Type B pancreatic cell (in vitro differentiated cells): ENCODE results near the gene NIN. TPM values are rescaled to one million over a fixed set of nuclear protein-coding genes. Genes with fewer than 3 reads are reported as not detected.

Experiments used
- DNase-seq: peaks from one replicate; pipeline ENCODE4 v3.0.0; 2021; ENCODE audit warnings: mixed read lengths; ENCODE audit not compliant: unreplicated experiment; ENCODE audit errors: extremely low spot score
- H3K27ac Mint-ChIP-seq: 2 replicates; pipeline ENCODE4 v1.8.0; 2021; ENCODE audit warnings: mild to moderate bottlenecking, mixed read lengths
- H3K27me3 Mint-ChIP-seq: 2 replicates; pipeline ENCODE4 v1.8.0; 2021; ENCODE audit warnings: mixed read lengths
- H3K36me3 Mint-ChIP-seq: 2 replicates; pipeline ENCODE4 v1.8.0; 2021; ENCODE audit warnings: mixed read lengths
- H3K4me1 Mint-ChIP-seq: one replicate; pipeline ENCODE4 v1.8.0; 2021; ENCODE audit warnings: mixed read lengths; ENCODE audit not compliant: unreplicated experiment
- H3K4me3 Mint-ChIP-seq: 2 replicates; pipeline ENCODE4 v1.8.0; 2021; ENCODE audit warnings: mild to moderate bottlenecking, mixed read lengths
- H3K9me3 Mint-ChIP-seq: 2 replicates; pipeline ENCODE4 v1.8.0; 2021; ENCODE audit warnings: mixed read lengths
- CTCF ChIP-seq: fragments of 200-600 bp; sonication (generic); conservative IDR thresholded peaks from 2 replicates; pipeline ENCODE4 v1.5.0; 2021; ENCODE audit warnings: antibody characterized with exemption, mild to moderate bottlenecking
- total RNA-seq: library from RNA; stranded (reverse); gene quantifications from 2 replicates; pipeline ENCODE4 v1.2.1, GENCODE V29; 2021; ENCODE audit warnings: low replicate concordance

The NIN gene
- total RNA-seq, 1 donor from 2014 or later = 40.5 TPM

- no peak for TF ChIP-seq CTCF
- Mint-ChIP-seq H3K9me3 (peaks cover 4% of the 10 kb centered on the region), H3K36me3 (peaks cover 8% of the 10 kb centered on the region), H3K27me3 (peaks cover 54% of the 10 kb centered on the region), H3K4me3 (peak overlapping the region; percentile 73), H3K27ac (no peak overlapping the region), H3K4me1 (peaks cover 15% of the 10 kb centered on the region)
- DNase-seq = no peak
Observed at GRCh38 chr14:50871228-50871627, 40.3 kb upstream of the NIN start.

GRCh38 chr14:50865391-50866076 lies 34.6 kb upstream of the NIN start:
- H3K36me3 Mint-ChIP-seq = no peaks in the 10 kb centered on the region
- H3K4me3 Mint-ChIP-seq = no peak overlapping the region
- peaks cover 10% of the 10 kb centered on the region for H3K27me3 Mint-ChIP-seq
- no peak overlapping the region for H3K27ac Mint-ChIP-seq
- no peak for TF ChIP-seq CTCF
- H3K9me3 Mint-ChIP-seq = peaks cover 4% of the 10 kb centered on the region
- peaks cover 18% of the 10 kb centered on the region for H3K4me1 Mint-ChIP-seq
- DNase-seq = no peak

- Mint-ChIP-seq H3K4me3 (no peak overlapping the region), H3K4me1 (peaks cover 23% of the 10 kb centered on the region)
- TF ChIP-seq CTCF = no peak
Observed at GRCh38 chr14:50864946-50865345, 34.0 kb upstream of the NIN start.

GRCh38 chr14:50864237-50864636 lies 33.3 kb upstream of the NIN start:
- peaks cover 26% of the 10 kb centered on the region for H3K4me1 Mint-ChIP-seq
- H3K27ac Mint-ChIP-seq = no peak overlapping the region
- H3K9me3 Mint-ChIP-seq = no peaks in the 10 kb centered on the region
- peaks cover 4% of the 10 kb centered on the region for H3K27me3 Mint-ChIP-seq
- H3K4me3 Mint-ChIP-seq = no peak overlapping the region
- no peak for TF ChIP-seq CTCF
- no peaks in the 10 kb centered on the region for H3K36me3 Mint-ChIP-seq
- DNase-seq = no peak

More at GRCh38 chr14:50864946-50865345, 34.0 kb upstream of the NIN start:
- Mint-ChIP-seq H3K27ac (no peak overlapping the region), H3K36me3 (no peaks in the 10 kb centered on the region), H3K27me3 (peaks cover 4% of the 10 kb centered on the region), H3K9me3 (no peaks in the 10 kb centered on the region)
- no peak for DNase-seq

- TF ChIP-seq CTCF = no peak
- DNase-seq = no peak
- no peak overlapping the region for H3K27ac Mint-ChIP-seq
- H3K9me3 Mint-ChIP-seq = no peaks in the 10 kb centered on the region
- no peak overlapping the region for H3K4me3 Mint-ChIP-seq
- no peaks in the 10 kb centered on the region for H3K36me3 Mint-ChIP-seq
- H3K4me1 Mint-ChIP-seq = peaks cover 30% of the 10 kb centered on the region
- H3K27me3 Mint-ChIP-seq = no peaks in the 10 kb centered on the region
Observed at GRCh38 chr14:50862036-50862570, 31.1 kb upstream of the NIN start.
